GM12874 (cell line): ENCODE results near the gene SCARF2.

ENCODE experiments used
- CTCF ChIP-seq: IDR thresholded peaks from 2 replicates; pipeline ENCODE4 v1.5.1; 2011; ENCODE audit warnings: low read depth, mild to moderate bottlenecking, control low read depth, low read length, moderate library complexity; ENCODE audit not compliant: insufficient read depth

The SCARF2 gene

GRCh38 chr22:20378110-20378509 lies 59.5 kb downstream of the SCARF2 start:
- TF ChIP-seq CTCF: no peak
